Motor neuron (in vitro differentiated cells): ENCODE measurements around the gene CHRNA3. TPM values are rescaled to one million over a fixed set of nuclear protein-coding genes. Genes with fewer than 3 reads are reported as not detected.
"Not testable (repeated sequence)": the region's sequence is repeated elsewhere in the genome, so short reads cannot be mapped to it uniquely, and the experiment has no call there.

Experiments
- ATAC-seq, 8 experiments: fragments of 200-7000 bp; cut with Tn5 transposase; replicated peaks in 6 of 8; 2 replicates each; pipeline ENCODE4 v1.8.0; 2021; ENCODE audit warnings: mild to moderate bottlenecking in 8 of 8, moderate library complexity in 8 of 8
- H3K27ac ChIP-seq, 2 donors: fragments of 250-450 bp; sonication (Bioruptor Pico); 2 replicates each; pipeline ENCODE4 v1.9.0; 2021; ENCODE audit warnings: antibody characterized with exemption in 2 of 2, mild to moderate bottlenecking in 2 of 2, moderate library complexity in 1 of 2
- H3K4me1 ChIP-seq, 2 donors: fragments of 250-450 bp; sonication (Bioruptor Pico); replicated peaks in 1 of 2; 2 replicates each; pipeline ENCODE4 v1.6.1; 2021; ENCODE audit warnings: antibody characterized with exemption in 2 of 2, mild to moderate bottlenecking in 2 of 2, moderate library complexity in 1 of 2
- H3K4me3 ChIP-seq, 5 donors: fragments of 250-450 bp; sonication (Bioruptor Pico); 2 replicates each; pipeline ENCODE4 v1.9.0; 2021; ENCODE audit warnings: antibody characterized with exemption in 5 of 5, mild to moderate bottlenecking in 5 of 5, moderate library complexity in 4 of 5
- WGBS, 10 experiments: fragments of 450-650 bp; shearing (Covaris generic); methylation state at CpG; one replicate each; pipeline ENCODE4 v1.0.0; 2022; 5-methylcytosine and 5-hydroxymethylcytosine counted together
- in situ Hi-C, 9 experiments: fragments of 400-800 bp; cut with MboI; loops; one replicate each; pipeline ENCODE4 v1.15.0; 2021; ENCODE audit warnings: low sequenced_read_pairs in 9 of 9, low pct_unique_long_range_greater_than_20kb in 2 of 9; ENCODE audit not compliant: unreplicated experiment in 9 of 9
- total RNA-seq, 8 experiments: library from RNA; unstranded; fragments of 300-600 nt; gene quantifications; 2 replicates each; pipeline versions ENCODE4 v1.2.3 to v1.2.4, GENCODE V29; 2022

Gene CHRNA3
- total RNA-seq, 8 experiments from 2014 or later: 0.20 to 57.4 (median 11.1) TPM

GRCh38 chr15:78565951-78566774 lies 54.6 kb downstream of the CHRNA3 start:
- Histone ChIP-seq H3K27ac (no peak overlapping the region), H3K4me1 (peaks cover 0 to 17% of the 10 kb centered on the region in 2 donors), H3K4me3 (peak overlapping the region; percentile 51 to 99 (median 71))
- peak; percentile 8 to 45 (median 30) for ATAC-seq
- in situ Hi-C loops: no loop called here
- WGBS, 10 experiments: 0 to 39% (median 4%) methylated on average over 2 to 17 of the region's 19 CpGs

GRCh38 chr15:78565097-78565950 lies 55.5 kb downstream of the CHRNA3 start, which contains the start of gene CHRNA5:
TSS of gene CHRNA5 (plus strand) at chr15:78565520. CDS start at chr15:78565720, 200 bp downstream.
- Histone ChIP-seq H3K4me3 (peak within 1 kb of the TSS; percentile 51 to 99 (median 71)), H3K4me1 (peaks cover 0 to 16% of the 10 kb centered on the region in 2 donors), H3K27ac (no peak within 1 kb of the TSS)
- WGBS, 10 experiments: 0% methylated on average over 1 to 5 of the region's 75 CpGs; no CpG with 5 or more reads in 7 of the 10 experiments
- peak; percentile 81 to 94 (median 92) for ATAC-seq
- in situ Hi-C loops: no loop called here

GRCh38 chr15:78564743-78565096 lies 56.1 kb downstream of the CHRNA3 start:
- 60 to 100% (median 73%) methylated on average over 1 to 6 of the region's 11 CpGs; no CpG with 5 or more reads in 7 of the 10 experiments for WGBS, 10 experiments
- Histone ChIP-seq H3K4me3 (peak overlapping the region in 1 of 5 donors; percentile 80), H3K27ac (no peak overlapping the region), H3K4me1 (peaks cover 0 to 16% of the 10 kb centered on the region in 2 donors)
- in situ Hi-C loops: no loop called here
- ATAC-seq: no peak

- no peak overlapping the region for H3K4me3 ChIP-seq
- no peak overlapping the region for H3K27ac ChIP-seq
- in situ Hi-C loops: no loop called here
- no peak for ATAC-seq
- peaks cover 0 to 9% of the 10 kb centered on the region in 2 donors for H3K4me1 ChIP-seq
- WGBS, 10 experiments: 15 to 100% (median 88%) methylated on average over 1 to 2 of the region's 2 CpGs
These were observed 57.7 kb downstream of the CHRNA3 start for GRCh38 chr15:78563092-78563491.

- Histone ChIP-seq H3K4me3 (no peak overlapping the region), H3K27ac (no peak overlapping the region), H3K4me1 (peaks cover 0 to 5% of the 10 kb centered on the region in 2 donors)
- ATAC-seq: no peak
- 32 to 78% (median 73%) methylated on average over 2 to 4 of the region's 5 CpGs; no CpG with 5 or more reads in 6 of the 10 experiments for WGBS, 10 experiments
- in situ Hi-C loops: no loop called here
These were observed 59.3 kb downstream of the CHRNA3 start for GRCh38 chr15:78561490-78561889.

- H3K4me3 ChIP-seq, H3K4me1 ChIP-seq, ATAC-seq, in situ Hi-C loops, H3K27ac ChIP-seq: not testable (repeated sequence)
- WGBS, 10 experiments: 77 to 100% (median 98%) methylated on average over 2 to 10 of the region's 10 CpGs; no CpG with 5 or more reads in 1 of the 10 experiments
These were observed 60.6 kb downstream of the CHRNA3 start for GRCh38 chr15:78560201-78560600.

GRCh38 chr15:78552597-78552996 lies 68.2 kb downstream of the CHRNA3 start:
- H3K27ac ChIP-seq: no peak overlapping the region
- H3K4me1 ChIP-seq: no peaks in the 10 kb centered on the region
- 46 to 96% (median 68%) methylated on average over 3 to 5 of the region's 5 CpGs; no CpG with 5 or more reads in 2 of the 10 experiments for WGBS, 10 experiments
- H3K4me3 ChIP-seq: no peak overlapping the region
- no peak for ATAC-seq
- in situ Hi-C loops: no loop called here

- in situ Hi-C loops: no loop called here
- ATAC-seq: no peak
- WGBS, 10 experiments: 65 to 100% (median 87%) methylated on average over 1 to 5 of the region's 5 CpGs; no CpG with 5 or more reads in 1 of the 10 experiments
These were observed 68.9 kb downstream of the CHRNA3 start for GRCh38 chr15:78551902-78552301.

GRCh38 chr15:78550815-78551214 lies 70.0 kb downstream of the CHRNA3 start:
- in situ Hi-C loops: no loop called here
- Histone ChIP-seq H3K27ac (no peak overlapping the region), H3K4me3 (no peak overlapping the region), H3K4me1 (no peaks in the 10 kb centered on the region)
- WGBS, 10 experiments: 50 to 100% (median 93%) methylated on average over 1 to 3 of the region's 3 CpGs; no CpG with 5 or more reads in 3 of the 10 experiments
- ATAC-seq: no peak

More at GRCh38 chr15:78551902-78552301, 68.9 kb downstream of the CHRNA3 start:
- no peak overlapping the region for H3K27ac ChIP-seq
- no peaks in the 10 kb centered on the region for H3K4me1 ChIP-seq
- no peak overlapping the region for H3K4me3 ChIP-seq

- in situ Hi-C loops: no loop called here
- Histone ChIP-seq H3K4me3 (no peak overlapping the region), H3K27ac (no peak overlapping the region), H3K4me1 (no peaks in the 10 kb centered on the region)
- 57 to 88% (median 67%) methylated on average over 1 to 6 of the region's 6 CpGs; no CpG with 5 or more reads in 2 of the 10 experiments for WGBS, 10 experiments
- ATAC-seq: no peak
These were observed 70.6 kb downstream of the CHRNA3 start for GRCh38 chr15:78550194-78550593.
